Endothelial cell of umbilical vein (primary cell): ENCODE results near the gene FLT3. TPM values are rescaled to one million over a fixed set of nuclear protein-coding genes. Genes with fewer than 3 reads are reported as not detected.

Experiments
- BruUV-seq: library from RNA; stranded (reverse); fragments of 400-500 nt; replicated peaks from 2 replicates; lab custom pipeline; 2021; lab: Mats Ljungman, UMichigan
- CTCF ChIA-PET: fragments of 300-600, 350-600 bp; sonication (Branson Sonifier 250); formaldehyde crosslinking; loops from one replicate; lab custom pipeline; 2021; ENCODE audit warnings: antibody characterized with exemption, inconsistent platforms; lab: Charles Lee
- POLR2A ChIA-PET: fragments of 300-600, 350-600 bp; sonication (Branson Sonifier 250); formaldehyde crosslinking; loops from one replicate; lab custom pipeline; 2021; ENCODE audit warnings: antibody characterized with exemption, inconsistent platforms; lab: Charles Lee
- DNase-seq: peaks from one replicate; pipeline ENCODE4 v3.0.0-alpha.2; 2011; ENCODE audit warnings: low read depth, low spot score
- FAIRE-seq: peaks from 2 replicates; lab custom pipeline; 2011; peaks lifted over from hg19 to GRCh38; lab: Jason Lieb, UNC
- H2AFZ ChIP-seq: 2 replicates; pipeline ENCODE4 v1.6.0; 2012; ENCODE audit warnings: low read depth, low read length, control low read depth, inconsistent platforms
- H3K27ac ChIP-seq: 2 replicates; pipeline ENCODE4 v1.5.1; 2011; ENCODE audit warnings: low read depth, mild to moderate bottlenecking, control low read depth, low read length, moderate library complexity; ENCODE audit not compliant: insufficient read depth
- H3K27me3 ChIP-seq, 2 experiments: 2 replicates each; pipeline versions ENCODE4 v1.6.0 to v1.6.1; 2011; ENCODE audit warnings: low read length in 2 of 2, mixed read lengths in 1 of 2; ENCODE audit not compliant: control insufficient read depth in 2 of 2, insufficient read depth in 2 of 2
- H3K36me3 ChIP-seq, 2 experiments: 2 replicates in 1 of 2; 3 replicates in 1 of 2; pipeline ENCODE4 v1.5.1; 2011; ENCODE audit warnings: low read length in 2 of 2, mild to moderate bottlenecking in 1 of 2, moderate library complexity in 1 of 2; ENCODE audit not compliant: control insufficient read depth in 2 of 2, insufficient read depth in 2 of 2; ENCODE audit errors: extremely low read depth in 1 of 2
- H3K4me1 ChIP-seq: 3 replicates; pipeline ENCODE4 v1.5.1; 2011; ENCODE audit warnings: mild to moderate bottlenecking, low read length; ENCODE audit not compliant: control insufficient read depth, insufficient read depth; ENCODE audit errors: extremely low read depth
- H3K4me2 ChIP-seq: 2 replicates; pipeline ENCODE4 v1.6.1; 2011; ENCODE audit warnings: low read length, control low read depth, mixed read lengths; ENCODE audit not compliant: insufficient read depth
- H3K4me3 ChIP-seq, 3 experiments: fragments of 200-600 bp in 1 of 3; sonication (generic), shearing (Covaris generic) in 1 of 3; replicated peaks in 1 of 3; 2 replicates each; pipeline ENCODE4 v1.5.1; 2011 to 2016; ENCODE audit warnings: control low read depth in 3 of 3, low read length in 3 of 3, mild to moderate bottlenecking in 2 of 3, inconsistent platforms in 1 of 3, low read depth in 1 of 3, moderate library complexity in 1 of 3; ENCODE audit not compliant: insufficient read depth in 1 of 3
- H3K79me2 ChIP-seq: 2 replicates; pipeline ENCODE4 v1.6.0; 2012; ENCODE audit warnings: low read length, inconsistent platforms; ENCODE audit not compliant: control insufficient read depth, insufficient read depth
- H3K9ac ChIP-seq: replicated peaks from 2 replicates; pipeline ENCODE3; 2011; ENCODE audit warnings: low read length, control low read depth; ENCODE audit not compliant: insufficient read depth; ENCODE audit errors: extremely low read depth
- H3K9me1 ChIP-seq: replicated peaks from 3 replicates; pipeline ENCODE4 v1.6.0; 2011; ENCODE audit warnings: mild to moderate bottlenecking, low read length; ENCODE audit not compliant: control insufficient read depth, insufficient read depth; ENCODE audit errors: extremely low read depth
- H3K9me3 ChIP-seq: replicated peaks from 2 replicates; pipeline ENCODE4 v1.5.1; 2012; ENCODE audit warnings: low read length, inconsistent platforms; ENCODE audit not compliant: control insufficient read depth, insufficient read depth
- H4K20me1 ChIP-seq: replicated peaks from 2 replicates; pipeline ENCODE3; 2011; ENCODE audit warnings: mild to moderate bottlenecking, low read length; ENCODE audit not compliant: control insufficient read depth, insufficient read depth; ENCODE audit errors: extremely low read depth
- CTCF ChIP-seq, 2 donors: IDR thresholded peaks; 1 replicate in 1 of 2; 2 replicates in 1 of 2; pipeline ENCODE4 v1.5.1; 2011; ENCODE audit warnings: low read length in 2 of 2, mild to moderate bottlenecking in 2 of 2, moderate library complexity in 2 of 2, control low read depth in 1 of 2, inconsistent platforms in 1 of 2, low read depth in 1 of 2; ENCODE audit not compliant: insufficient read depth in 1 of 2; ENCODE audit errors: extremely low read depth in 1 of 2
- EZH2 ChIP-seq: IDR thresholded peaks from 2 replicates; pipeline ENCODE4 v1.6.1; 2012; ENCODE audit warnings: borderline replicate concordance, low read depth, mild to moderate bottlenecking, moderate library complexity, low read length, inconsistent platforms; ENCODE audit not compliant: severe bottlenecking
- FOS ChIP-seq: IDR thresholded peaks from 2 replicates; pipeline ENCODE4 v1.6.1; 2011; ENCODE audit warnings: mild to moderate bottlenecking, low read length, moderate library complexity, borderline replicate concordance; ENCODE audit not compliant: insufficient read depth
- GATA2 ChIP-seq: IDR thresholded peaks from 2 replicates; pipeline ENCODE4 v1.7.0; 2011; ENCODE audit warnings: low read depth, mild to moderate bottlenecking, moderate library complexity, mixed read lengths, low read length; ENCODE audit not compliant: insufficient read length, insufficient read depth
- JUN ChIP-seq: IDR thresholded peaks from 2 replicates; pipeline ENCODE4 v1.6.1; 2011; ENCODE audit warnings: borderline replicate concordance, low read depth; ENCODE audit not compliant: insufficient read length, insufficient read depth
- MYC ChIP-seq: IDR thresholded peaks from one replicate; pipeline ENCODE4 v1.6.1; 2011; ENCODE audit warnings: mild to moderate bottlenecking, low read depth, low read length
- POLR2A ChIP-seq: IDR thresholded peaks from 2 replicates; pipeline ENCODE4 v1.6.1; 2012; ENCODE audit warnings: low read depth, mild to moderate bottlenecking, control low read depth, low read length
- POLR2AphosphoS5 ChIP-seq: IDR thresholded peaks from 2 replicates; pipeline ENCODE4 v1.6.1; 2012; ENCODE audit warnings: low read depth, mild to moderate bottlenecking, control low read depth, low read length, moderate library complexity; ENCODE audit not compliant: insufficient read depth
- dilution Hi-C: fragments of 300-500 bp; cut with MboI; formaldehyde crosslinking; loops from one replicate; pipeline ENCODE4 v1.15.0; 2019; ENCODE audit warnings: low sequenced_read_pairs; ENCODE audit not compliant: extremely low pct_ligation_motif_present
- intact Hi-C: fragments of 100-400 bp; cut with micrococcal nuclease; formaldehyde crosslinking; loops from one replicate; pipeline ENCODE4 v1.10.0; 2022
- polyA plus RNA-seq, 4 experiments: library from polyadenylated mRNA; depleted of rRNA in 3 of 4; stranded (reverse) in 3 of 4; unstranded in 1 of 4; fragments of >200 nt; gene quantifications; 2 replicates each; pipeline versions ENCODE4 v1.2.1 to v1.2.3, GENCODE V29; 2011 to 2012; ENCODE audit warnings: missing spikeins in 1 of 4
- total RNA-seq: library from RNA; stranded (reverse); gene quantifications from 2 replicates; pipeline ENCODE4 v1.2.3, GENCODE V29; 2021
- TF ChIP-seq, protein P1 (sequence below): IDR thresholded peaks from 2 replicates; pipeline ENCODE4 v1.6.1; 2011; ENCODE audit not compliant: insufficient read depth, insufficient read length

The FLT3 gene
- total and polyA plus RNA-seq, 2 donors (not counting 3 experiments of a cell fraction or from before 2014, with no cell fraction given): 0.03 TPM; not detected in 1

DNA sequence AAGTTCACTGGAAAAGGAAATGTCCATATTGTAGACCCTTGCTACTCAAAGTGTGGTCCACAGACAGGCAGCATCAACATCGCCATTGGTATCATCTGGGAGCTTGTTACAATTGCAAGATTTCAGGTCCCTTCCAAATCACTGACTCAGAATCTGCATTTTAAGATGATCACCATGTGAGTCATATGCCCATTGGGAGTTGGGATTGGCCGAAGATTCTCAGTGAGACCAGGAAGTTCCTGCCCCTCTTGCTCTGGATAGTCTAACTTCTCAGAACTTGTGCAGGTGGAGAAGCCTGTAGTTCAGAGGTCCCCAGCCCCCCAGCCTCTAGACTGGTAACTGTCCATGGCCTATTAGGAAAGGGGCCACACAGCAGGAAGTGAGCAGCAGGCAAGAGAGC, 63.0 kb downstream of the FLT3 start:
- Histone ChIP-seq H2AFZ (no peak overlapping the region), H3K79me2 (no peaks in the 10 kb centered on the region), H3K9me3 (no peaks in the 10 kb centered on the region), H3K27ac (no peak overlapping the region), H3K36me3 (no peaks in the 10 kb centered on the region), H3K4me1 (no peaks in the 10 kb centered on the region), H4K20me1 (no peaks in the 10 kb centered on the region), H3K9ac (no peak overlapping the region), H3K27me3 (peaks cover 2 to 5% of the 10 kb centered on the region in 2 experiments), H3K4me3 (no peak overlapping the region), H3K9me1 (no peaks in the 10 kb centered on the region), H3K4me2 (no peak overlapping the region)
- ChIA-PET POLR2A (no interaction called here), CTCF (no interaction called here)
- BruUV-seq: no TSS peak
- DNase-seq (no peak), FAIRE-seq (no peak)
- intact Hi-C loops: no loop called here
- TF ChIP-seq JUN: no peak
- no peak for TF ChIP-seq CTCF (IDR thresholded peaks at IDR 0.05; ENCODE audit: extremely low read depth in 1 of 2, insufficient read depth in 1 of 2, low read depth in 1 of 2, low read length in 2 of 2)
- no peak for TF ChIP-seq POLR2AphosphoS5
- TF ChIP-seq EZH2: no peak
- no peak for TF ChIP-seq MYC
- TF ChIP-seq POLR2A: no peak
- TF ChIP-seq GATA2: no peak
- TF ChIP-seq, protein P1, sequence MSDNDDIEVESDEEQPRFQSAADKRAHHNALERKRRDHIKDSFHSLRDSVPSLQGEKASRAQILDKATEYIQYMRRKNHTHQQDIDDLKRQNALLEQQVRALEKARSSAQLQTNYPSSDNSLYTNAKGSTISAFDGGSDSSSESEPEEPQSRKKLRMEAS: no peak
- TF ChIP-seq FOS: no peak
- dilution Hi-C loops: no loop called here
